Kidney epithelial cell (primary cell): ENCODE measurements around the gene PTPRF. TPM values are rescaled to one million over a fixed set of nuclear protein-coding genes. Genes with fewer than 3 reads are reported as not detected.

Experiments used
- DNase-seq: peaks from one replicate; pipeline ENCODE4 v3.0.0-alpha.2; 2010; ENCODE audit warnings: low read depth
- H3K27me3 ChIP-seq: 2 replicates; pipeline ENCODE4 v1.6.0; 2011; ENCODE audit warnings: low read length; ENCODE audit not compliant: control insufficient read depth, insufficient read depth
- H3K36me3 ChIP-seq: 2 replicates; pipeline ENCODE4 v1.5.1; 2011; ENCODE audit warnings: low read length; ENCODE audit not compliant: control insufficient read depth, insufficient read depth
- H3K4me3 ChIP-seq: 2 replicates; pipeline ENCODE4 v1.5.1; 2011; ENCODE audit warnings: low read depth, mild to moderate bottlenecking, control low read depth, low read length
- total RNA-seq: library from RNA; depleted of rRNA; stranded (reverse); fragments of >200 nt; gene quantifications from 2 replicates; pipeline ENCODE4 v1.2.3, GENCODE V29; 2015
- TF ChIP-seq, protein P1 (sequence below): IDR thresholded peaks from 2 replicates; pipeline ENCODE4 v1.5.1; 2011; ENCODE audit warnings: mild to moderate bottlenecking, moderate library complexity, low read length, control low read depth, inconsistent platforms; ENCODE audit not compliant: insufficient read depth, poor library complexity, severe bottlenecking

PTPRF gene
- total RNA-seq, 1 donor from 2014 or later = 297 TPM

DNA sequence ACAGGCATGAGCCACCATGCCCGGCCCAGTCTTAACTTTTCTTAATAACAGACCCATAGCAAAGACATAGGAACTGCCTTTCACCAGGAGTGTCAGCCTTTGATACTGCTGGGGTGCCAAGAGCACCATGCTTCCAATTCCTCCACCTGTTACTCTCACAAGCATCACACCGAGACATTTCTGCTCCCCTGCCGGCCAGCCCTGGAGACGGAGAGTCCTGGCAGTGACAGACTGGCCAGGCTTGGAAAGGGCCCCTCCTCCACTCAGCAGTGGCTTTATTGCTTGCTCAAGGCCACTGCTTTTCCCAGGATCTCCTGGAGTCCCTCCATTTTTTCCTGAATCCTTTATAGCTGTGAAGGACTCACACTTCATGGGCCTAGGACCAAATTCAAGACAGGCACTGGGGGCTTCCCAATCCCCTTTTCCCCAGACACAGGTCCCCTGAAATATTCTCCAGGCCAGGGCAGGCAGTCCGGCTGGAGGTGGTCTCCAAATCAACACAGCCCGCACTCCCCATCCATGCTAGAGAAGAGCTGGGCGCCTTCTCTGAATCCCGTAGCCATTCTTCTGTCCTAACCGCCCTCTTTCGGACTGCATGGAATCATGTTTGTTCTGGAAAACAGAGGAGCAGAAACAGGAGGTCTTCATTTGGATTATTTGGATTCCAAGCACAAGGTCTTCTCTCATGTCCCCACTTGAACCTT is 25.5 kb upstream of the PTPRF start:
- H3K36me3 ChIP-seq = no peaks in the 10 kb centered on the region
- no peak overlapping the region for H3K4me3 ChIP-seq
- no peaks in the 10 kb centered on the region for H3K27me3 ChIP-seq
- no peak for DNase-seq
- TF ChIP-seq, protein P1, sequence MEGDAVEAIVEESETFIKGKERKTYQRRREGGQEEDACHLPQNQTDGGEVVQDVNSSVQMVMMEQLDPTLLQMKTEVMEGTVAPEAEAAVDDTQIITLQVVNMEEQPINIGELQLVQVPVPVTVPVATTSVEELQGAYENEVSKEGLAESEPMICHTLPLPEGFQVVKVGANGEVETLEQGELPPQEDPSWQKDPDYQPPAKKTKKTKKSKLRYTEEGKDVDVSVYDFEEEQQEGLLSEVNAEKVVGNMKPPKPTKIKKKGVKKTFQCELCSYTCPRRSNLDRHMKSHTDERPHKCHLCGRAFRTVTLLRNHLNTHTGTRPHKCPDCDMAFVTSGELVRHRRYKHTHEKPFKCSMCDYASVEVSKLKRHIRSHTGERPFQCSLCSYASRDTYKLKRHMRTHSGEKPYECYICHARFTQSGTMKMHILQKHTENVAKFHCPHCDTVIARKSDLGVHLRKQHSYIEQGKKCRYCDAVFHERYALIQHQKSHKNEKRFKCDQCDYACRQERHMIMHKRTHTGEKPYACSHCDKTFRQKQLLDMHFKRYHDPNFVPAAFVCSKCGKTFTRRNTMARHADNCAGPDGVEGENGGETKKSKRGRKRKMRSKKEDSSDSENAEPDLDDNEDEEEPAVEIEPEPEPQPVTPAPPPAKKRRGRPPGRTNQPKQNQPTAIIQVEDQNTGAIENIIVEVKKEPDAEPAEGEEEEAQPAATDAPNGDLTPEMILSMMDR = no peak

DNA sequence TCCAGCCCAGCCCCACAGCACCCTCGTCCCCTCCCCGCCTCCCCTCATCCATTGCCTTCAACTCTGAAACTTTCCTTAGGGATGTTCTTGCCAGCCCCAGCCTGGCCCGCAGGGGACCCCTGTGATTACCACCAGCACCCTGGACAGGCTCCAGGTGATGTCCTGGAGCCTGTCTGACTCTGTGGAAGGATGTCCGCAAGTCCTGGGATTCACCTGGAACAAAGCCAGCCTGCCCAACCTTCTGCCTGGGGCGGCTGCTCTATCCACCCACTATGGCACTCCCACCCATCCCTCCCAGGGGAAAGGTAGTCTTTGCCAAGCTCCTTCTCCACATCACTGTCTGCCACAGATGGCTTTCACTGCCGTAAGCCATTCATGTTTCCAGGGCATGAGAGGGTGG is 24.4 kb upstream of the PTPRF start:
- no peak overlapping the region for H3K4me3 ChIP-seq
- H3K36me3 ChIP-seq = no peaks in the 10 kb centered on the region
- H3K27me3 ChIP-seq = no peaks in the 10 kb centered on the region
- TF ChIP-seq, protein P1 = no peak
- DNase-seq = no peak

DNA sequence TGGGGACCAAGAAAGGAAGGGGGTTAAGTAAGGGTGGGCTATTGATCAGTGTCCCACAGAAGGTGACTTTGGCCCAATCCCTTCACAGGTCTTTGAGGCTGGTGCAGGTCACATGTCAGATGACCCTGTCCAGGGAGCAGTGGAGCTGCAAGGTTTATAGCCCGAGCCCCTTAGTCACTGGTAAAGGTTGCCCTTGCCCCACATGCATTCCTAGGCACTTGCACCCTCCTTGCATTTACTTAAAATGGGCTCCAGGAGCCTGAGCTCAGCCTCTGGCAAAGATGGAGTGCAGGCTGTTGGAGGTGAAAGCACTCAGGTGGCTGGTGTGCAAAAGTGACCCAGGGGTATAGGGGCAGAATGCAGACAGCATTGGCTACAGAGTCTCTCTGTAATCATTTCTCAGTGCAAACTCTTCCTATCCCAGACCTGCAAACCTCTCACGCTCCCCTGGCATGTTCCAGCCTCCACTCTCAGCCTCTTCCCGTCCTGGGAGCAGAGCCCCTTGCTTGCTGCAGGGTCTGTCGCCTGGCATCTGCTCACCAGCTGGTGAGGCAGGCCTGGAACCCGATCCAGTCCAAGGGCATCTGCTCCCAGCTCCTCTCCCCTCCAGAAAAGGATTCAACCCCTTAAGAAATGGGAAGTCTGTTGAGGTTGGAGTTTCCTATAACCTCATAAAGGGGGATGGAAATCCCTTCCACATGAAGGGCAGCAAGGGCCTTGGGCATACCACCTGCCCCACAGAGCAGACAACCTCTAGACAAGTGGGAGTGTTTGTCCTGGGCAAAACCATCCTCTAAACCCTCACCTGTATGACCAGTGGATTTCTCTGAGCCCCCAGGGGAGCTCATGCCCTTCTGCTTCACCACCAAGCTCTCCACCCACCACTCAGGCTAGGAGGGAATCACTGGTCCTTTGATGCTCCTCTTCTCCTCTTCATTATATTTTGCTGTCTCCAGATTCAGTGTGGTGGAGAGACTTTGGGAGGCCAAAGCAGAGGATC is 23.1 kb upstream of the PTPRF start:
- no peak for DNase-seq
- Histone ChIP-seq H3K27me3 (no peaks in the 10 kb centered on the region), H3K36me3 (no peaks in the 10 kb centered on the region), H3K4me3 (no peak overlapping the region)
- TF ChIP-seq, protein P1 = no peak

DNA sequence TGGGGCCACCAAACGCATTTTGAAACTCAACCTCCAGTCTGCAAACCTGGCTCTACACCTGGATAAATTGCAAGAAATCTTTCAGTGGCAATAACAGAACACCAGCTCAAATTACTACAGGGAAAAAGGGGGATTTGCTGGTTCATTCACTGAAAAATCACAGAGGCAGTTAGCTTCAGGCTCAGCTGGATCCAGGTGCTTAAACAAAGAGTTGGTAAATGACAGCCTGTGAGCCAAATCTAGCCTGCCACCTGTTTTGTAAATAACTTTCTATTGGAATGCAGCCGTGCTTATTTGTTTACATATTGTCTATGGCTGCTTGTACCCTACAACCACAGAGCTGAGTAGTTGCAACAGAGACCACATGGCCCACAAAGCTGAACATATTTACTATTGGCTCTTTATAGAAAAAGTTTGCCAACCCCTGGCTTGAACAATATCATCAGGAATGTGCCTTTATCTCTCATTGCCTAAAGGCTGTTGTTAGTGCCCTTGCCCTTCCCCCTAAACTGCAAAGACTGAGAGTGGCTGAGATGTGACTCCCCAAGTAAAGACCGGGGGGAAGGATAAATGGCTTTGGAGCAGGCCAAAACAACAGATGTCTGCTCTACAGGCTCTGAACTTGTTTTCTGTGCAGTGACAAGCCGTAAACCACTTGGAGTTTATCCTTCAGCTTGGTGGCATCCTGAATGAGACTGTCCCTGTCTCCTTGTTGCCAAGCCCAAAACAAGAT is 21.5 kb upstream of the PTPRF start:
- no peak overlapping the region for H3K4me3 ChIP-seq
- H3K27me3 ChIP-seq = no peaks in the 10 kb centered on the region
- no peak for DNase-seq
- TF ChIP-seq, protein P1 = no peak
- no peaks in the 10 kb centered on the region for H3K36me3 ChIP-seq

DNA sequence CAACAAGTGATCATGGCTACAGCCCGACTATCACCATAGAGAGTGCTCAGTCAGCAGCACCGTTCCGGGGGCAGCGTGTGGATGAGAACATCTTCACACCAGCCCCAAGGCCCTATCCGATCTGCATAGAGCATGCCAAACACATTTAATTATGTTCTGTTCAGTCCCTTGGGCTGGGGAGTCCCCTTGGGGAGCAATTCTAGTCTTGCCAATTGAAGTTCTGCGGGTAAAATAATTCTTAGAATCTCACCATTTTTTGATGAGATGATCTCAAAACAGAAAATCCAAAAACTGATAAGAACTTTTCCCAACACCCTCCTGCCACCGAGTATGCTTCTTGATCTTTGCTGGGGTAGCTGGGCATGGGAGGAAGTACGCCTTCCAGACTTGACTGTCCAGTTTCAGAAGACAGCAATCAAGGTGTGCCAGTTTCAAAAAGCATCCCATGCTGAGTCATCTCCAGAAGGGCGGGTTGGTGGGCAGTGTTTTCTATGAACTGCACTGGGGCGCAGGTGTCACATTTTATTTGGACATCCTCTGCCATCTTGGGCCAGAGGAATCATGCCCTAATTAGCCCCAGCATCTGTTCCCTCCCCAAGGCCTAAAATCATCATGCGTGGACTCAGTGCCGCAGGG is 20.8 kb upstream of the PTPRF start:
- no peaks in the 10 kb centered on the region for H3K27me3 ChIP-seq
- H3K36me3 ChIP-seq = no peaks in the 10 kb centered on the region
- DNase-seq = no peak
- TF ChIP-seq, protein P1 = no peak
- H3K4me3 ChIP-seq = no peak overlapping the region
